Measurements from ENCODE around the gene MX1.

The MX1 gene

DNA sequence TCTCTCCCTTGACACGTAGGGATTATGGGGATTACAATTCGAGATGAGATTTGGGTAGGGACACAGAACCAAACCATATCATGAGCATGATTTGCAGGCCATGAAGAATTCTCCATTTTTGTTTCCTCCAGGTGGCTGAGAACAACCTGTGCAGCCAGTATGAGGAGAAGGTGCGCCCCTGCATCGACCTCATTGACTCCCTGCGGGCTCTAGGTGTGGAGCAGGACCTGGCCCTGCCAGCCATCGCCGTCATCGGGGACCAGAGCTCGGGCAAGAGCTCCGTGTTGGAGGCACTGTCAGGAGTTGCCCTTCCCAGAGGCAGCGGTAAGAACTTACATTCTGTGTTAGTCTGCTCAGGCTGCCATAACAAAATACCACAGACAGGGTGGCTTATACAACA, 9.7 kb downstream of the MX1 start:
- DNase-seq = no peak

DNA sequence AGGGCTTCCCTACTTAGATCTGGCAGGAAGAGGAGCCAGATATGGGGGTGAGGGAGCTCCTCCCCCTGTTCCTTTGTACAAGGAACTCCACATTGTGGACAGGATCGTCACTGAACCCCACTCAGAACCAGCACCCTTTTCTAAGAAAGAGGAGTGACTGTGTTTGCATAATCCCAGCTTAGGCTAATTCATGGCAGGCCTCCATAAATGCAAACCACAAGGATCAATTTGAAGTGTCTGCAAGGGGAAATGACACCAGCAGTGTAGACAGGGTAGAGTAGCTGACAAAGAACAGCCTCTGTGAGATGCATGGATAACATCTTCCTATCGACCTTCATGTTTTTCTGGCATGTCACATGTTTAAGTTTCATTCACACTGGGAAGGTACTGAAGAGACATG, 11.7 kb downstream of the MX1 start:
- no peak for DNase-seq

DNA sequence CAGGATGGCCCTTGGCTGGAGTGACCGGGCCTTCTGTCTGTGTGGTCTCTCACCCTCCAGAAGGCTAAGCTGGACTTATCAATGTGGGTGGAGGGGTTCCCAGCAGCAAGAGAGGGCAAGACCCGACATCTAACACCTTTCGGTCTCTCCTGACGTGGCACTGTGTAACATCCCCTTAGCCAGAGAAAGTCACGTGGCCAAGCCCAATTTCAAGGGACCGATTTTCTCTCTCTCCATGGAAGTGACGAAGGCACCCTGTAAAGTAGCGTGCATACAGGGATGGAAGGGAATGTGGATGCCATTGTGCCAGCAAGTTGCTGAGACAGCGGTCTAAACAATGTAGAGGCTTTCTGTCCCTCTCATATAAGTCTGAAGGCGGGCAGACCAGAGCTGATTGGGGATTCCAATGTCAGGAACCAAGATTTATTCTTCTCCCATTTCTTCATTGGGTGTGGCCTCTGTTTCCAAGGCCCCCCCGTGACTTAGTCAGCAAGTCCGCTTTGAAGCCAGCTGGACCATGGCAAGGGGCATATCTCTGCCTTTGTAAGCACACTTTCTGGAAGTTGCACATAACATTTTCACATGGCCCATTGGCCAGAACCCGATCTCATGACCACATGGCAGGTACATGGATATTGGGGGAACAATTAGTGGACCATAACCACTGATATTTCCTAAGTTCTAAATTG, 12.5 kb downstream of the MX1 start:
- DNase-seq = no peak

DNA sequence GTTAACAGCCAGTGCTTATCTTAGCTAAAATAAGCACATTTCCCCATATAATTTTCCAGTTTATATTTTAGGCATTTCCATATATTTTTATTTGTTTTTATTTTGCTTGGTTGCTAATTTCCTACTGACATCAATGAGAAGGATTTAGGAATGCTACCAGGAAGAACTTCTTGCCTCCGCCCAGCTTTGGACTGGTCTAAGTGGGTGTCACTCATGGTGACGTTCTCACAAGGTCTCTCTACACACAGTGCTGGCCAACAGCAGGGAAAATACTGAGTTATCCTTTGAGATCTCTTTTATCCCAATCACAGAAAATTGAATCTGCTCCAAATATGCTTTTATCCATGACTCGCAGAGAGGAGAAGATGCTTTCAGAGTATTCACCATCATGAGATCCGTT, 13.2 kb downstream of the MX1 start:
- no peak for DNase-seq

DNA sequence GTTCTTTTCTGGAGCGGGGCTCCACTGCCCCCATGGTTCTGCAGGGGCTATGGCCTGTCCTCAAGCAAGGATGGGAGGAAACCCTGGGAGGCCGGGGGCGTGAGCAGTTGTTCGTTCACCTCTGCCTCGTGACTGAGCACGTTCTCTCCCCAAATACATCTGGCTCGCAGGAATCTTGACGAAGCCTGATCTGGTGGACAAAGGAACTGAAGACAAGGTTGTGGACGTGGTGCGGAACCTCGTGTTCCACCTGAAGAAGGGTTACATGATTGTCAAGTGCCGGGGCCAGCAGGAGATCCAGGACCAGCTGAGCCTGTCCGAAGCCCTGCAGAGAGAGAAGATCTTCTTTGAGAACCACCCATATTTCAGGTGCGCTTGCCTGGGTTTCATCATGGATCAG, 15.5 kb downstream of the MX1 start:
- DNase-seq = no peak

DNA sequence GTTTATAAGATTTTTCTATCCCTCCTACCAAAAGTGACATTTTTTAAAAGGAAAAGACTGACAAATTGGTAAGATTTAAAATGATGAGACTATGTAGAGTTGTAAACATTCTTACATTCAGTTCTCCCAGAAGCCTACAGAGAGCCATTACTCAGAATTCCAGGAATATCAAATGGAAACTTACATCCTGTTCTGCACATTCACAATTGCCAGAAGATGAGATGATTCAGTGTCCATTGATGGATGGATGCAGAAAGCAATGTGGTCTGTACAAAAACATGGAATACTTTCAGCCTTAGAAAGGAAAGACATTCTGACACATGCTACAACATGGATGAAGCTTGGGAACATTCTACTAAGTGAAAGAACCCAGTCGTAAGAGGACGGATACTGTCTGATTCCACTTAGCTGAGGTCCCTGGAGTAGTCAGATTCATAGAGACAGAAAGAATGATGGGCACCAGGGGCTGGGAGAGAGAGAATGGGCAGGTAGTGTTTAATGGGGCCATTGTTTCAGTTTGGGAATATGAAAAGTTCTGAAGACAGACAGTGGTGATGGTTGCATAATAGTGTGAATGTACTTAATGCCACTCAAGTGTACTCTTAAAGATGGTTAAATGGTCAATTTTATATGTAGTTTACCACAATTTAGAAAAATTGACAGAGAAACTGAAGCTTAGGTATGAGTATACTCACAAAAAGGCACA, 16.6 kb downstream of the MX1 start:
- no peak for DNase-seq

GRCh38 chr21:41443562-41443961, 17.5 kb downstream of the MX1 start:
- DNase-seq = no peak

DNA sequence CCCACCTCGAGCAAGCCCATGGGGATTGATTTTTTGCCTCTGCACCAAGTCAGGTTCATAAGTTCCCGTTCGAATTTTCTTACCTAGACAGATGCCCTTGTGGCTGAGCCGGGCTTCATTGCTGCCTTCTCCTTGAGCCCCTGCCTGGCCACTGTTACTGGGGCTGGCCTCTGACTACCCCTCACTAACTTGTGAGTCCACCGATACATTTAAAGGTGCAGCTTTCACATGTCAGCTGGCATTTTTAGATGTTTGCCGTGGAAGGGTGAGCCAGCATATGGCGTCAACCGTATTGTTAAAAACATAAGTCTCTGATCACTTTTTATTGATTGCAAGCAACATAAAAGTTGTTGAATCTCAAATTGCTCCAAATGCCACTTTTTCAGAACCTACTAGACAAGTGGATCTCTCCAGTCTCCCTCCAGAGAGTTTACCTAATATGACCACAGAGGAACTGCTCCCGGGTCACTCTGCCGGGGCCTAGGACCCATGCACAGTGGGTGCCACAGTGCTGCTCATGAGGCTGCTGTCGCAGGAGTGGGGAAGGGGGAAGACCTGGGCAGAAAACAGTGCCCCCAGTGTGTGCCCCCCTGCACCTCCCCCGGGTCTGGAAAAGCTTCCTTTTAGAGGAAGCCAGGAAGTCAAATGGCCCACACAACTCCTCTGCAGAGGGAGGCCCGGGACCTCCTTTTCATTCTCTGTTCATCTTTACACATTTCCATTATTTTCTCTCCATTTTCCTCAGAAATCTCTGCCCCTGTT, 18.8 kb downstream of the MX1 start:
- no peak for DNase-seq

DNA sequence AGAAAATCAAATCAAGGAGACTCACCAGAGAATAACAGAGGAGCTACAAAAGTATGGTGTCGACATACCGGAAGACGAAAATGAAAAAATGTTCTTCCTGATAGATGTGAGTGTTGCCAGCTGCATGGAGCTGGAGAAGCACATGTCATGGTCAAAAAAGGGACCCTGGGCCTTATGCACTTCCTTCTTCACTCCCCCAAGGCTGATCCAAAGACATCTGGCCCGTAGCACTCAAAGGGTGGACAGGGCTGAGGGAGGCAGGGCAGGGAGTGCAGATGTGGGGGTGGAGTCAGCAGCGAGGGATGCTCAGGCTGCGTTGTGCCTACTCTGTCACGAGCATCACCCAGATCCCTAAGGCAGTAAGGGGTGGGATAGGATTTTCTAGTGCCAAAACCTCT, 19.4 kb downstream of the MX1 start:
- DNase-seq = no peak

GRCh38 chr21:41446586-41446985, 20.5 kb downstream of the MX1 start:
- no peak for DNase-seq

- no peak for DNase-seq
Observed at GRCh38 chr21:41447356-41447755, 21.3 kb downstream of the MX1 start.

DNA sequence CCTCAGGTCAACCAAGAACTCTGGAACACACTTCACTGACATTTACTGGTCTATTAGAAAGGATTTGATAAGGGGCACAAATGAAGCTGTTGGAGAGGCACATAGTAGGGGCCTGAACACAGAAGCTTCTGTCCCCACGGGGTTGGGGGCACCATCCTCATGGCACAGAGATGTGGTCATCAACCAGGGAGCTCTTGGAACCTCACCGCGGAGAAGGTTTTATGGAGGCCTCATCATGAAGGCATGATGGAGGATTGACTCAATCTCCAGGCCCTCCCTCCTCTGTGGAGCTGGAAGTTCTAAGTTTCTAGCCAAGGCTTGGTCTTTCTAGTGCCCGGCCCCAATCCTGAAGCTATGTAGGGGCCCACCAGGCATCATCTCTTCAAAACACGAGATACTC, 23.6 kb downstream of the MX1 start:
- no peak for DNase-seq

GRCh38 chr21:41451753-41452676, 26.0 kb downstream of the MX1 start:
- no peak for DNase-seq

DNA sequence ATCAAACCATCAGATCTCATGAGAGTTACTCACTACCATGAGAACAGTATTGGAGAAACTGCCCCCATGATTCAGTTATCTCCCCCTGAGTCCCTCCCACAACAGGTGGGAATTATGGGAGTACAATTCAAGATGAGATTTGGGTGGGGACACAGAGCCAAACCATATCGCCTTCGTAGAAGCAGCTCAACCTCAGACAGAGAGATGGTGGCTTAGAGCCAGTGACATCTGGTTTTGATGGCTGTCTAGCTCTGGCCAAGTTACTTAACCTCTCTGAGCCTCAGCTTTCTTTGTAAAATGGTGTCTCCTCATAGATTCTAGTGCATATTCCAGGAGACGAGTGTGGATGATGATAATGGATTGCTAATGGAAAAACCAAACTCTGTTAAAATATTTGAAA, 27.2 kb downstream of the MX1 start:
- no peak for DNase-seq

DNA sequence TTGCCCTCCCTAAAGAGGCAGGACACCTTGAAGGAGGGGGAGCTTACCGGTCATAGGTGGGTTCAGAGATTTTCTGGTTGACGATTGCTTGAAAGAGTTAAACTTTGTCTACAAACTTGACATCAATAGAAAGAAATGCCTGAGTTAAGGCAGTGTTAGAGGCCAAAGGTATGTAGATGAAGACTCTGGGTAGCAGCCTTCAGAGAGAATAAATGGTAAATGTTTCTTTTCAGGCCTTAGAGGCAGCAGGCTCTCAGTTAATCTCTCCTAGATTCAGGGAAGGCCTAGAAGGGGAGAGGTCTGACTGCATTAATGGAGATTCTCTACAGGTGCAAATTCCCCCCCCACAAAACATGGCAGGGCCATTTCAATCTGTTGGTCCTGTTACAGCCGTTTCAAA, 27.7 kb downstream of the MX1 start:
- no peak for DNase-seq

- no peak for DNase-seq
Observed at GRCh38 chr21:41458121-41458520, 32.1 kb downstream of the MX1 start.

- DNase-seq = no peak
Observed at GRCh38 chr21:41458559-41458958, 32.5 kb downstream of the MX1 start.

DNA sequence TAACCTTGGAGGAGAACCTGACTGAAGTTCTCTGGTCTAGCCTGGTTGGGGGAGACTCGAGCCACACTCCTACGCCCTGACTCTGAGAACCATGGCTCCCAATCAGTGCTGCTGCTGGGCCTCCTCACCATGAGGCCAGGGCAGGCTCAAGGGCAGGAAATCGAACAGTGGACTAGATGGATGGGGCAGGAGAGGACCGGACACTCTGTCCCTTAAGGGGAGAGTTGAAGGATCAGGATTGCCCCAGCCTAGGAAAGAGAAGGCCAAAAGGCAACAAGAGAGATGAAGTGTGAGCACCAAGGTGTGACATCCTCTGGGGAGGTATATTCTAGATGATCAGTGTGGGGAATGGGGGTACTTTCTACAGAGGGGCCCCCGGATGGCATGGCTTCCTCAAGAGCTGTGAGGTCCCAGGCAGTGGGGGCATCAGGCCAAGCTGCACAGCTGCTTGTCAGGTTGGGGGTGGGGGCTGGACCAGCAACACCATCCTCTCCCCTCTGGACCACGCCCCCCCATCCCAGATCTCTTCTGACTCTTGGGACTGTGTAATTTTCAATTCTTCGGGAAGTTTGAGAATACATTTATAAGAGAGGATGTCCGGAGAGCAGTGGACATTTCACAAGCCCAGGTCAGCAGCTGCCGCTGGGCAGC, 34.0 kb downstream of the MX1 start:
- DNase-seq = no peak

DNA sequence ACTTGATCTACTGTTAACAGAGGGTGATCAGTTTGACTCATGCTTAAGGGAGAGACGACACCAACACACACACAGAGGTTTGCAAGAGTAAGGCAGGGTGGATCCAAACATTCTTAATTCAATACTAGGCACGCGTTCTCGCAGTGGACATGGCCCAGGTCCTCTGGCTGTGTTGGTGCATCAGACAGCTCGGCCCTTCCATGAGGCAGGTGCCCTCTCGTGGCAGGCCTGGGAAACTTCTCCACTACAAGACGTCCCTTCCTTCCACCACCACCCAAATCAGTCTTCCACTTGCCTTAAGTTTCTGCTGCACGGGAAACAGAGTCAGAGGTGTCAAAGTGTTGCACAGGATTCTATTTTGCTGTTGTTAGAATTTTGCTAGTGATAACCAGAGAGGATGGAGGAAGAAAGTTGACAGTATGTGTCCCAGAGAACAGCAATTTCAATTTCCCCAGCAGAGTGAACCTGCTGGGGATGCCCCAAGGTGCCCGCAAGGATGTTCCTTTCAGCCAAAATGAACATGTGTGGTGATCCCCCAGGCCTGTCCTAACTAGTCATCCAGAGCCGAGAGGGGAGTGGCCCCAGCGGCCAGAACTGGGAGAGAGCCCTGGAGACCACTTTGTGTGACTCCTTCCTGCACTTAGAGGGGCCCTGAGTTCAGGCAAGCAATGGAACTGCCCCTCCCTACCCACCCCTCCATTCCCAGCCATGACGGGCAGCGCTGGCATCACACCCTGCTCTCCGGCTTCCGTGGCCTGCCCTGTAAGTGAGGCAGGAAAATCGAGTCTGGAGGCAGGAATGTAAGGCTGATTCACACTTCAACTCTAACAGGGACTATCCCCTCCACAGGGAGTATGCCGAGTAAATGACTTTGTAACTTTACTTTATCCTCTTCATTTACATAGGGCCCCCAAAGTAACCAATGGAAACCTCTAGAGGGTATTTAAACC, 34.8 kb downstream of the MX1 start:
- no peak for DNase-seq

DNA sequence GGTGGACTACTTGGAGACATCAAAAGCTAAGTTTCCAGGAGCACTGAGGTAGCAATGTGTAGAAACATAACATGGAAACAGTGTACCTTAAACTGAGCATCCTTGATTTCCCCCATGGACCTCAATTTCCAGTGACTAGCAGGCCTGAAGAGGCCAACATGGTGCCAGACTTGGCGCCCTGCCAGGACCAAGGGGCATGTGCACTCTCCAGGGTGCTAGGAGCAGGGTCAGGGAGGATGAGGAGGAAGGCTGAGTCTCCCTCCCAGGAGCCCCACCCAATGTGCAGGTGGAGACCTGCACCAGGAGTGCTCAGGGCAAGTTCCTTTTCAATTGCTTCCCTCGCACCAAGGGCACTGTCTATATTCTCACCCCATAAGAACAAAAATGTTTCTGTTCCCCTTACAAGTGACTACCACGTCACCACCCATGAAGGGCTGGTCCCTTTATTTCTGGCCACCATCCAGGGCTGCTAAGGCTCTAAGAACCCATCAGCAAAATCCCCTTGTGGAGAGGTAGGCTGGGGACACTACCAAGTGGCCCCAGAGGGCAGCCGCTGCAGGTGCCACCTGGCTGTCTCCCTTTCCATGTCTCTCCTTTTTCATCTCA, 39.2 kb downstream of the MX1 start:
- no peak for DNase-seq

All from NCI-H2081 treated with DMSO at 0.1 percent for 48 hours (cell line).